Hippocampal formation (tissue), 2 donors: ENCODE results near the gene TANGO2.

Source experiments
- DNase-seq, 2 donors: peaks; one replicate each; lab custom pipeline; 2025; lab: John Stamatoyannopoulos, UW

The TANGO2 gene

DNA sequence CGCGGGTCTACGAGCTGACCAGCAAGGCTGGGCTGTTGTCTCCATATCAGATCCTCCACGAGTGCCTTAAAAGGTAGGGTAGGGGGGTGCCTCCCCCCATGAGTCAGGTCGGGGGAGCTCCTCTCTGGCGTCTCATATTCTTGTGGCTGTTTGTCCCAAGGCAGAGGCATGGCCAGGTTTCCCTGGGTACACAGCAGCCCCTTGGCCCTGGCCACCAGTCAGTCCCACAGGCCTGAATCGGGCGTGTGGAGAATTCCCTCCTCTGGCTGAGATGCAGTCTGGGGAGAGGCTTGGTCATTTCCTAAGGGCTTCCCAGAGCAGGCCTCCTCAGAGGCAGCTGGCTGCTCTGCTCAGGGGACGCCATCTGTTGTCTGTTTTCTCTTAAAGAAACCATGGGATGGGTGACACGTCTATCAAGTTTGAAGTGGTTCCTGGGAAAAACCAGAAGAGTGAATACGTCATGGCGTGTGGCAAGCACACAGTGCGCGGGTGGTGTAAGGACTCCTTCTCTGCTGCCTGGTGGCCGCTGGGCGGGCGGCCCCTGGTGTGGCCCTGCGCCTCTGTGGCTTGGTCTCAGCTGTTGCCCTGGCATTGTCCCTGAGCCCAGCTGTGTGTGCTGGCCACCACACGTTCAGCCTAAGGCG is 85.4 kb downstream of the TANGO2 start:
- no peak for DNase-seq

DNA sequence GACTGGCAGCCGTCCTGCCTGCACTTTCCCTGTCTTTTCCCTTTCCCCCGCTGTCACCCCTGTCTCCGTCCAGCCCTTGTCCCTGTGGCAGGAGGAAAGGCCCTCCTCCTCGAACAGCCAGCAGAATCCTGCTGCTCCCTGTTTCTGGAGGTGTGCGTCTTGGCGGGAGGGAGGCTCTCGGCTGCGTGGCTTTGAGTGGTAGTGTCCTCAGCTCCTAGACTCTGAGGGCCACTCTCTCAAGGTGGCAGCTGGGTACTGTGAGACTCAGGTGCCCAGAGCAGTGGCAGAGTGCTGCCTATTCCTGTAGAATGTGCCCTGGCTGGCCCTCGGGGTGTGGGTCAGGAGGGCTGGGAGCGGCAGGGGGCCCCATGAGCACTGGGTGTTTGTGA is 85.9 kb downstream of the TANGO2 start:
- no peak for DNase-seq

DNA sequence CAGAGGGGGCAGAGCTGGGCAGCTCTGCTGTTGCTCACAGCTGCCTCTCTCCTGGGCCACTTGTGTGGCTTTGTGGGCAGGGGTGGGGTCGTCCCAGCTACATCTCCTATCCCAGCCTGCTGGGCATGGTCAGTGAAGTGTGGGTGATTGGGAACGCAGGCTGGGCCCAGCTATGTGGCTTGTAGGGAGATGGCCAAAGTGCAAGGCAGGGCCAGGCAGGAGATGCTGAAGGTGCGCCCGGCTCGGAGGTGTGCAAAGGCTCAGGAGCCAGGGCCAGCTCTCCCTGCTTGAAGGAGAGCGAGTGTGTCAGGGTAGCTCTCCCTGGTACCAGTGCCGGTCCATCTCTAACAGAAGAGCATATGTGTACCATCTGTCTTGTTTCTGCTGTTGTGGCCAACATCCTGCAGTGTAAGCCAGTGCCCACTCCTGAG is 86.6 kb downstream of the TANGO2 start:
- no peak for DNase-seq

DNA sequence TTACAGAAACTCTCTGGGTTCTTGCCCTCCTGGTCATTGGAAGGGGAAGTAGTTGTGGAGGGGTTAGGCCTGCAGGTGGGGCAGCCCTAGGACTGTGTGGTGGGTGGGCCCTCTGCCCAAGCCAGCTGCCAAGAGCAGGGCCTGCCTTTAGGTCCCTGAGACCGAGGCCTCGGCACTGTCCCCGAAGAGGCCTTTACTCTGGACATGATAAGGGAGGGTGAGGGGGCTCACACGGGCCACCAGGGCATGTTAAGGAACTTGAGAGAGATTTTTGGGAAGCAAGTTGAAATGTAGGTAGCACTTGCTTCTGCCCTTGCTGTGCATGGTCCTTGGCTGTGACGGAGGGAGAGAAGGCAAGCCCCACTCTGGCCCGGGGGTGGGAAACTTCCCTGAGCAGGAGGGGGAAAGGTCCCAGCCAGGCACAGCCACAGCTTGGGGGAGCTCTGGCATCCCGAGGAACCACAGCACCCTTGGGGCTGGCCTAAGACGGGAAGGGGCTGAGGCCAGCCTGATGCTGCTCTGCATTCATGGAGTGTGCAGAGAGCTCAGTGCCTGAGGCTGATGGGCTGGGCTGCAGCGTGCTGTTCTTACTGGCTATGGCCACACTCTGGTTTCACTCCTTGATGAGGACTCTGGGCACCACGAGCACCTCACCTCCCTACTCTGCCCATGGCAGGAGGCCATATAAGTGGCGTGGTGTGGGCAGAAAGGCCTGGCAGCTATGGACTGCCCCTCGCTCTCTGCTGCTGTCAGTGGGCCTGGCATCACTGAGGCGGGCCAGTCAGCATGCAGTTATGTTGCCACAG is 87.2 kb downstream of the TANGO2 start:
- DNase-seq: no peak

DNA sequence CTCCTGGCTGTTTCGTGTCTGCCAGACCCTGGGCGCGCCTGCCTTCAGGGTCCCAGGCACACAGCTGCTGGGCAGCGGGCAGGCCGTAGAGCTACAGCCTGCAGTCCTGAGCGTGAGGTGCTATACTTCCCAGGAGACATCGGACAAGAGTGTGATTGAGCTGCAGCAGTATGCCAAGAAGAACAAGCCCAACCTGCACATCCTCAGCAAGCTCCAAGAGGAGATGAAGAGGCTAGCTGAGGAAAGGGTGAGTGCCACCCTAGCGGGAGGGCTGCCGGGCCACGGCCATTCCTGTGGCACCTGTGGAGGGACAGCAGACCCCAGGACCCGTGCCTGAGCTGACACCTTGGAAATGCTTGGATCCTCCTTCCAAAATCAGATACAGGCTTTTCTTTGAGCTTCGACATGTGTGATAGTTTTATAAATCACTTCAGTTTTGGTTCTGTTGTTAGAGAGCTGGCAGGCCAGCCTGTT is 87.9 kb downstream of the TANGO2 start:
- DNase-seq: no peak

DNA sequence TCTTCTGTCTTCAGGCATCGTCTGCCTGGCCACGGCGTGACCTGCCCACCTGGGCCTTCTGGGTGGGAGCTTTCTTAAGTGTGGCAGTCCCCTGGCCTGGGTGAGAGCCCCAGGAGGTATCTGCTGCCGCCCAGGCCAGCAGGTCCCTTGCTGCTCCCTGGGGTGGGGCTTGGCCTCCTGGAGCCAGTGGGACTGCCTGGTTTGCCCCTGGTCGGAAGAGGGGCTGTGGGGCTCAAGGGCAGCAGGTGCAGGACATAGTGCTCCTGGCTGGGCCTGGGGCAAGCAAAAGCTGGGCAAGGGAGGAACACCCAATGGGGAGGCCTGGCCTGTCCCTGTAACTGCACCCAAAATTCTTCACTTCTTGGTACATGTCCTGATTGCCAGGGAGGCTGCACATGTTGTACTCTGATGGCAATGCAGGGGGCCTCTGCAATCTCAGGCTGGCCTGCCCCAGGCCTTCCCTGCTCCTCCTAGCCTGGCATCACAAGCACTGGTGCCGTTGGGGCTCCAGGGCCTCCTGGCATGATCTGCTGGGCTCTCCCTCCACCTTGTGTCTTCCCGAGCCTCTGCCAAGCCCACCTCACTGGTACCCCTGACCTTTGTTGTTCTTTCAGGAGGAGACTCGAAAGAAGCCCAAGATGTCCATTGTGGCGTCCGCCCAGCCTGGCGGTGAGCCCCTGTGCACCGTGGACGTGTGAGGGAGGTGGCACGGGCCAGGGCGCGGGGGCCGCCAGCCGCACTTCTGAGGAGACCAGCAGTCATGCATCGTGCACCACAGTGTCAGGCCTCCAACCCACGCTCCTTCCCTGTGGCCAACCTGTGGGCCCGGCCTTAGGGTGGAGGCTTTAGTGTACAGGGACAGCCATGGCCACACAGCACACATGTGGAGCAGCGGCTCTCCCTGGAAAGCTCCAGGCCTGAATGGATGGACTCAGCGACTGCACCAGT is 88.8 kb downstream of the TANGO2 start:
- DNase-seq: no peak

DNA sequence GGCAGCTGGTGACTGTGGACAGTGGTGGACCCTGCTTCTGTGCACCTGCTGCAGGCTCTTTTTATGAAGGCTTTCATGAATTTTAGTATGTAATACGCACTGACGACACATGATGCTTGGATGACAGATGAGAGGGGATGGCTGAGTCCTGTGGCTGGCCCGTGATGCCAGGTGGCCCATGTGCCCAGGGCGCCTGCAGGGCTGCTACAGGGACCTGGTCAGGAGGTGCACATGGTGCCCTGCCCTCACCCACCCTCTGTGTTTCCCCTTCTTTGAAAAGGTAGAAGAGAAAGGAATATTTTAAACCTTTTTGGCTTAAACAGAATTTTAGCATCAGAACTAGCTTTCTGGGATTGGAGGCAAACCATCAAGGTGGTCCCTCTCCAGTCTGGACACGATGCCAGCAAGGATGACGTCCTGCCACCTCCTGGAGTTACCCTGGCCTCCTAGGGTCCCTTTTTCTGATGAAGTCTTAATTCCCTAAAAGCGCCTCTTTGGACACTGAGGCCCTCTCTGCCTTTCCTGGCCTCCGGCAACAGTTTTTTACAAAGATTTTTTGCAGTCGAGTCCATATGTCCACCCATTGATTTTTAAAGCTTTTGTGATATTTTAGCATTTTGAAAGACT is 89.6 kb downstream of the TANGO2 start:
- DNase-seq: no peak

DNA sequence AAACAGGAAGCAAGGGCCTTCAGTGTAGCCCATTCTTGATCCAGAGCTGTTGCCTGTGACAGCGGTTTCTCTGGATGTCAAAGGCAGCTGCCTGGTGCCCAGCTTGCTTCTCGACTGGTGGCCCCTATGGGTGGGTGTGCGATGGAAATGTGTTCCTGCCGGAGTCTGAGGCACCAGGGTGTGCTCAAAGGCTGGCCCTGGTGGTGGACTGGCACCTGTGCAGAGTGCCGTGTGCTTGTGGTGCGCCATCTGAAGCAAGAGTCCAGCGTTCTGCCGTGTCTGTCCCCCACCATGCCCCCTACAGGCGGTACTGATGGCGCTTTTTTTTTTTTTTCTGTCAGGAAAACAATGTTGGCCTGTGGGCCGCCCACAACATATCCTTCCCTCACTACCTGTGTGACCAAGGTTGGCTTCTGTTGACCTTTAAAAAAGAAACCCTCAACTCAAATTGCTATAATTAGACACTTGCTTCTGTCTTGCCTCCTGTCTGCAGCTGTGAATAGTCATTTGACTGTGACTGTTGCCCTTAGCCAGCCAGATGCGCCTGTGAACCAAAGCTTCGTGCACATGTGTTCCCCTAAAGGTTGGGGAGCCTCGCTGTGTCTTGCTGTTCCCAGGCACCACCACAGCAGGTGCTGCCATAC is 90.3 kb downstream of the TANGO2 start:
- DNase-seq: no peak

DNA sequence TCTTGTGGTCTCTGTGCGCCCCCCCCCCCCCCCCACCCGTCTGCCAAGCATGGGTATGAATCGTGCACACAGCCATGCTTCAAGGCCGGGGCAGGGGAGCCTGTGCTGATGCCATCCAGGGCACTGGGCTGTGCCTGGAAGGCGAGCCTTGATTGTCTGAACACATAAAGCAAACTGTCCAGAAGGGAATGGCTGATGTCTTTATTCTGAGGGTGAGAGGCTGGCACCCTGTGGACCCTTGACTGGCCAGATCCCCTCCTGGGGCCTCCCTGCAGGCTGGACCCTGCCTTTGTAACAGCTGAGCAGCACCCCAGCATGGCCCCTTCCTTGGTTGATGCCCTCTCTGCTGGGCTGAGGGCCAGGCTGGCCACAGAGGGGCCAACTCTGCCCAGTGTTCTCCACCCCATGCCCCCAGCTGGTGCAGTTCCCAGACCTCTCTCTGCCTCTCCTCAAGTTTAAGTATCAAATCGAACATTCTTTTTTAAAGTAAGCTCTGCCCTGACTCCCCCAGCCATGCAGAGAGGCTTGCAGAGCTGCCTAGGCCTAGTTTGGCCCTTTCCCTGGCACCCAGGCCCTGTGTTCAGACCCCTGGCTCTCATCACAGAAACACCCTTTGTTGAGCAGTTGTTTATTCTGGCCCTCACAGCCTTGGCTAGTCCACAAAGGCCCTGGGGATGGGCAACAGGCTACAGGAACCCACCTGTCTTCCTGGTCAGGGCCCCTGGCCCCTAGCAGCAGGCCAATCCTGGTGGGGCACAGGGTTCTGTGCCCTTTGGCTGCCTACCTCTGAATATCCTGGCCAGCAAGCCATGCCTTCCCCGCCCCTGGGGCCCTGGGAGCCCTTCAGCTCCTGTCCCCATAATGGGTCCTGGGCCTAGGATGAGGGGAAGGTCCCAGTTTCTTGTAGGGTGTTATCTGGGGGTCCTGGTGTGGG is 91.0 kb downstream of the TANGO2 start:
- DNase-seq: no peak

DNA sequence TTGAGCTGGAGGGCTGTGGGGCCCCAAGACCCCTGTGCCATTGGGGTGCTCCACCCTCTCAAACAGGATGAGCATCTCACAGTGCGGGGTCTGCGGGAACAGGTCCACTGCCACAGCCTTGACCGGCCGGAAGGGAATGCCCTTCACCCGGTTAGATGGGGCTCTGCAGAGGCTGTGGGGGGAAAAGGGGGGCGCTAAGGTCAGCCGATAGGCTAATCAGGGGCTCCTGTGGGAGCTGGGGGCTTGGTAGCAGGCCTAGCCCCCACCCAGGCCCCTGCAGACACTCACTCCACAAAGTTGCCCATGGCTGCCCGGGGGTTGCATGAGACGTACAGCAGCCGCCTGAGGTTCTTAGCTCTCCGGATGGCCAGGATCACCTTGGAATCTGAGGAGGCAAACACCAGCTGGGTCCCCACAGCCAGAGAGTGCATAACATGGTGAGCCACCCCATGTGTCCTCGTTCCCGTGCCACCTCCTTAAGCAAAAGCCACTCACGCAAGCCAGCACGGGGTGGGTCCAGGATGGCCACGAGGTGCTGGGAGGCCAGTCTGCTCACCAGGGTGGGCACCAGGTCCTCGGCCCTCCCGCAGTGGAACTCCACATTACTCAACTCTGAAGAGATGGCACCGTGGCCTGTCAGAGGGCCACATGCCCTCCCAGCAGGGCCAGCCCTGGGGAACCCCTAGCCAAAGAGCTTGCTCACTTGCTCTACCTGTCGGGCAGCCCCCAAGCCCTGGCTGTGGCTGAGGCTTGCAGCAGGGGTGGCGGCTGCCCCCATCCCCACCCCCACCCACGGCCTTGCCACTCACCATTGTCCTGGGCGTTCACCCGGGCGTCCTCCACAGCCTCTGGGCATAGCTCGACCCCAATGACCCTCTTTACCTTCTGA is 92.0 kb downstream of the TANGO2 start:
- no peak for DNase-seq

DNA sequence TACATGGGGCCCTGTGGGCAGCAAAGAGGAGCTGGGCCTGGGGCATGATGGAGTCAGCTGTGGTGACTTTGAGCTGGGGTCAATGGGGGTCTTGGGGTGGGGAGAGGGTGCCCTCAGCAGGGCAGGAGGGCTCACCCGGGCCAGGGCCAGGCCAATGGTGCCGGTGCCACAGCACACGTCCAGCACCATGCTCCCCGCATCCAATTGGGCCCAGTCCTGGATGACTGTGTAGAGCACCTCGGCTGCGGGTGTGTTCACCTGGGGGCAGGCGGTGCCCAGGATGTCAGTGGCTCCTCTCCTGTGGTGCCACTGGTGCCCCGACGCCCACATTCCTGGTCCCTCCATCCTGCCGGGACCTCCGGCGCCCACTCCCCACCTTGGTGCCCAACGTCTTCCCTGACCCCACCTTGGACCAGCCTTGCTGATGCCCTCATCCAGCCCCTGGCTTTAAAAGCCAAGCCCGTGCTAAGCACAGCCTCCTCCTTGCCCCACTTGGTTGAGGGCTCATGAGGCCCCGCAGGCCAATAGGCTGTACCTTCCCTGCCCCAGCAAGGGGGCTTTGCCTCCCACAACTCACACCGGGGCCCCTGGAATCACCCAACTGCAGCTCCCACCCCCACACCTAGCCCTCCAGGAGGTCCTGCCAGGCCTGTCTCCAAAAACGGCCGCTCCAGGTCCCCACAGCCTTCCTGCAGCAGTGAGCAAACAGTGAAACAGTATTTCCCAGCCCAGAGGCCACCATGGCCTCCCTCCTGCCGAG is 92.8 kb downstream of the TANGO2 start:
- no peak for DNase-seq

DNA sequence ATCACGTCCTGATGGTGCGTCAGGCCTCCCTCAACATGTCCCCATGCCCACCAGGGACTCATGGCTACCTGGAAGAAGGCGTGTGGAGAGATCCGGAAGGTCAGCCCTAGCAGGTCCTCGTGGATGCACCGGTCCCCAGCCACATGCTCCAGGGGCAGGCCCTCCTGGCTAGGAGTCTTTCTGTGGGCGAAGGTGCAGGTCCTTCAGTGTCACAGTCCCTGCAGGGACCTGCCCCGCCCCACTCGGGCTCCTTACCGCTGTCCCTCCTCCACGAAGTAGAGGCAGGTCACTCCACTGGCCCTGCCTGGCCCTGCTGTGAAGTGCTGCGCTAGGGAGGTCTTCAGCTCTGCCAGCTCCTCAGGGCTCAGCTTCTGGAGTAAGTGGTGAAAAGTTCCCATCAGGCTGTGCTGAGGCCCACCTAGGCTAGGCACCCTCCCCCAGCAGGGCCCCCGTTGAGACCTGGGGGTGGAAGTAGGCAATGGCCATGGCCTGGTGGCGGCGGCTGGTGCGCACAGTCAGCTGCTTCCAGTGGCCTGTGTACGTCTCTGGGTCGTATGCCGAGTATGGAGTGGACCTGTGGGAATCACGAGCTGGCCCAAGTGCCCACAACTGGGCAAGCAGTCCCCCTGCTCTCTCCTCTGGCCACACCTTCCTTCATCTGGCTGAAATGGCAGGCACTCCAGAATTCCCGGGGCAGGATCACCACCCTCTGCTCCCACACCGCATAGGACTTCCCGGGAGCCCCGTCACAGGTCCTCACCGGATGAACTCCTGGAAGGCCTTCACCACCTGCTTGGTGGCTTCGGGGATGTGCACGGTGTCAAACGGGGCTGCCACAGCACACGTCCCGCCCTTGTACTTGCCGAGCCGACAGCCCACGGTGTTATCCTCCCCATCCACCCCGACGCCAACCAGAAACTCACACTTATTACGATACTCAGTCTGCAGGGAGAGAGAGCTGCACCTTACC is 93.9 kb downstream of the TANGO2 start:
- DNase-seq: no peak

DNA sequence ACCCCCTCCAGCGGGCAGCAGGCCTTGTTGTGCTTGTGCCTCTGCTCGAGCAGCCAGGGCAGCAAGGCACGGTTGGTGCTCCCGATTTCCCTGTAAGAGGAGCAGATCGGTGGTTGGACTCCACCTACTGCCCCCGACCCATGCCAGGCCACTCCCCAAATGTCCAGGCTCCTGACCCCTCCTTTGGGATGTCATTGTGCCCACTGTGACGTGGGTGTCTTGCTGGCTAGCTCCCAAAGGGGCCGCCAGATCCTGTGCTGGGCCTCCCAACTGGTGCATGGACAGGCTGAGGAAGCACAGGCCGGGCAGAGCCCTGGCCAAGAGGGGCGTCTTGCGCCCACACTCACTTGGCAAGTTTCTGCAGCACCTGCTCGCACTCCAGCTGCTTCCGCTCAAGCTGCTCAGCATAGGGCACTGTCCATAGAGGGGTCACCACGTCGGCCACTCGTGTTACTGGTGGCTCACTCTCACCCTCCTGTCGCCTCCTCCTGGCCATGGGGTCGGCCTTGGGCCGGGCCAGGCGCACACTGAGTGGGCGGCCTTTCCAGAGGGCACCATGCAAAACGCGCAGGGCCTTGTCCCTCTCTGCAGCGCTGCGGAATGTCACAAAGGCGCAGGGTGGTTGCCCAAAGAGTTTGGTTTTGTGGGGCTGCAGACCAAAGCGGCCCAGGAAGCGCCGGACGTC is 94.9 kb downstream of the TANGO2 start, which contains the start of gene RANBP1:
TSS of gene RANBP1 (plus strand) at position 414 of the 685 bp plus-strand sequence. CDS start at position 495, 81 bp downstream.
- DNase-seq: no peak

DNA sequence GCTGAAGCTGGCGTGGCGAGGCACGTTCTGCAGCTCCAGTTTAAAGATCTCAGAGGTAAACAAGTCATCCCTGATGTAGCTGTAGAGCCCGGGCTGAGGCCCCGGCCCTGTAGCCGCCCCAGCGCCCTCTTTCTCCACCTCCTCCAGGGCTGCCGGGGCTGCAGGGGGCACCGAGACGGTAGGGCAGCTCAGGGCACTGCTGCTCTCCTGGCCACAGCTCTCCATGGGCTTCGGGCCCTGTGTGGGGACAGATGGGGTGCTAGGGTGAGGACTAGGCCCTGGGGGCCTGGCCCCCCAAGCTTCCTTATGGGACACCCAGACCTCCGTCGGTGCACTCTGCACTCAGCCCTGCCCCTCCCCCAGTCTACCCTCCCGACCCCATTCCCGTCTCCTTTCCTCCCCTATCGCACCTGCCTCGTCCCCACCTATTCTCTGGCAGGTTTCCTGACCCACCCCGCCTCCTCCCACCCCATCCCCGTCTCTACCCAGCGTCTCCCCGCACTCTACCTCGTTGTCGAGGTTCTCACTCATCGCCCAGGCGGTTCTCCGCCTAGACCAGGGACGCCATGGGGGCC is 95.6 kb downstream of the TANGO2 start:
- no peak for DNase-seq
